B cell (primary cell): ENCODE measurements around the gene TLNRD1.

Experiments
- EZH2 ChIP-seq: IDR thresholded peaks from 2 replicates; pipeline ENCODE4 v1.6.1; 2012; ENCODE audit warnings: borderline replicate concordance, low read depth, mild to moderate bottlenecking, moderate library complexity, low read length; ENCODE audit not compliant: insufficient read depth, poor library complexity, severe bottlenecking
- TF ChIP-seq, protein P1 (sequence below): fragments of 200-600 bp; IDR thresholded peaks from one replicate; pipeline ENCODE4 v1.8.0; 2022; ENCODE audit warnings: antibody characterized with exemption, mild to moderate bottlenecking

DNA sequence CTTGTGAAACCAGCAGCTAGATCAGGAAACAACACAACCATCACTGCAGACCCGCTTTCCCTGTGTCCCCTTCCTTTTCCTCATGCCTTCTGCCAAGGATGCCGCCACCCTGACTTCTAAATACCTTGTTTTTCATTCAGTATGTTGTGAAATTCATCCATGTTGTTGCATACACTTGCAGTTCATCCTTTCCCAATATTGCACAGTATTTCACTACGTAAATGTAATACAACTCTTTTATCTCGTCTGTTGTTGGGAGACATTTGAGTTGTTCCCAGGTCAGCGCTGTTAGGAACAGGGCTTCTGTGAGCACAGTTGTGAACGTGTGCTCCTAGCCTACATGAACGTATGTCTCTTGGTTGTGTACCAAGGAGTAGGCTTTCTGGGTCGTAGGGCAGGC, 24.2 kb downstream of the TLNRD1 start:
- TF ChIP-seq EZH2: no peak
- TF ChIP-seq, protein P1, sequence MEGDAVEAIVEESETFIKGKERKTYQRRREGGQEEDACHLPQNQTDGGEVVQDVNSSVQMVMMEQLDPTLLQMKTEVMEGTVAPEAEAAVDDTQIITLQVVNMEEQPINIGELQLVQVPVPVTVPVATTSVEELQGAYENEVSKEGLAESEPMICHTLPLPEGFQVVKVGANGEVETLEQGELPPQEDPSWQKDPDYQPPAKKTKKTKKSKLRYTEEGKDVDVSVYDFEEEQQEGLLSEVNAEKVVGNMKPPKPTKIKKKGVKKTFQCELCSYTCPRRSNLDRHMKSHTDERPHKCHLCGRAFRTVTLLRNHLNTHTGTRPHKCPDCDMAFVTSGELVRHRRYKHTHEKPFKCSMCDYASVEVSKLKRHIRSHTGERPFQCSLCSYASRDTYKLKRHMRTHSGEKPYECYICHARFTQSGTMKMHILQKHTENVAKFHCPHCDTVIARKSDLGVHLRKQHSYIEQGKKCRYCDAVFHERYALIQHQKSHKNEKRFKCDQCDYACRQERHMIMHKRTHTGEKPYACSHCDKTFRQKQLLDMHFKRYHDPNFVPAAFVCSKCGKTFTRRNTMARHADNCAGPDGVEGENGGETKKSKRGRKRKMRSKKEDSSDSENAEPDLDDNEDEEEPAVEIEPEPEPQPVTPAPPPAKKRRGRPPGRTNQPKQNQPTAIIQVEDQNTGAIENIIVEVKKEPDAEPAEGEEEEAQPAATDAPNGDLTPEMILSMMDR: no peak
